Measurements from ENCODE around the gene BCAP29.

DNA sequence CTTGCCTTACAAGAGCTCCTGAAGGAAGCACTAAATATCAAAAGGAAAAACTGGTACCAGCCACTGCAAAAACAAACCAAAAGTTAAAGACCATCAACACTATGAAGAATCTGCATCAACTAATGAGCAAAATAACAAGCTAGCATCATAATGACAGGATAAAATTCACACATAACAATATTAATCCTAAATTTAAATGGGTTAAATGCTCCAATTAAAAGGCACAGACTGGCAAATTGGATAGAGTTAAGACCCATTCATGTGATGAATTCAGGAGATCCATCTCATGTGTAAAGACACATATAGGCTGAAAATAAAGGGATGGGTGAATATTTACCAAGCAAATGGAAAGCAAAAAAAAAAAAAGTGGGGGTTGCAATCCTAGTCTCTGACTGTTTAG lies 45.9 kb upstream of the BCAP29 start:
- TF ChIP-seq TEAD4 (IDR thresholded peaks at IDR 0.05): no peak
- TF ChIP-seq CEBPB (IDR thresholded peaks at IDR 0.05): no peak
- TF ChIP-seq RAD21 (IDR thresholded peaks at IDR 0.05; ENCODE audit: low read depth): no peak

All from Ishikawa (cell line).